B cell (primary cell): Measurements from ENCODE around the gene TSPAN18. TPM values are rescaled to one million over a fixed set of nuclear protein-coding genes. Genes with fewer than 3 reads are reported as not detected.

Experiments
- ATAC-seq: fragments of 200-7000 bp; cut with Tn5 transposase; one replicate; pipeline ENCODE4 v1.10.0; 2021; ENCODE audit warnings: low read depth, mild to moderate bottlenecking, moderate number of reproducible peaks, moderate library complexity
- CTCF ChIA-PET: fragments of 350-600 bp; sonication (Branson Sonifier 250); formaldehyde crosslinking; loops from one replicate; lab custom pipeline; 2021; ENCODE audit warnings: antibody characterized with exemption, inconsistent platforms; lab: Charles Lee
- POLR2A ChIA-PET: fragments of 350-600 bp; sonication (Branson Sonifier 250); formaldehyde crosslinking; loops from one replicate; lab custom pipeline; 2021; ENCODE audit warnings: antibody characterized with exemption; lab: Charles Lee
- DNase-seq: peaks from one replicate; pipeline ENCODE4 v3.0.0; 2013
- H2AFZ ChIP-seq: 2 replicates; pipeline ENCODE4 v1.6.1; 2012; ENCODE audit warnings: mild to moderate bottlenecking, low read depth, low read length; ENCODE audit not compliant: insufficient read depth, poor library complexity, severe bottlenecking
- H3K27ac ChIP-seq, 2 donors: 1 replicate in 1 of 2; 2 replicates in 1 of 2; pipeline ENCODE4 v1.5.1; 2012 to 2013; ENCODE audit warnings: low read length in 2 of 2, mild to moderate bottlenecking in 2 of 2, moderate library complexity in 1 of 2
- H3K27me3 ChIP-seq, 4 experiments: fragments of 200-600 bp in 1 of 4; sonication (generic) in 1 of 4; replicated peaks in 1 of 4; 1 replicate in 2 of 4; 2 replicates in 2 of 4; pipeline versions ENCODE4 v1.6.1 to v1.7.0; 2013 to 2016; ENCODE audit warnings: low read length in 3 of 4, mild to moderate bottlenecking in 2 of 4, mixed read lengths in 1 of 4, moderate library complexity in 1 of 4; ENCODE audit not compliant: insufficient read depth in 4 of 4, control insufficient read depth in 3 of 4; ENCODE audit errors: control extremely low read depth in 1 of 4
- H3K36me3 ChIP-seq, 2 experiments: replicated peaks in 1 of 2; 1 replicate in 1 of 2; 2 replicates in 1 of 2; pipeline versions ENCODE4 v1.6.1 to v1.7.1; 2013; ENCODE audit warnings: low read length in 1 of 2; ENCODE audit not compliant: insufficient read depth in 2 of 2, control insufficient read depth in 1 of 2; ENCODE audit errors: control extremely low read depth in 1 of 2, extremely low read depth in 1 of 2
- H3K4me1 ChIP-seq, 2 donors: fragments of 200-600 bp in 1 of 2; sonication (generic) in 1 of 2; 1 replicate in 1 of 2; 2 replicates in 1 of 2; pipeline versions ENCODE4 v1.5.1 to v1.6.1; 2013 to 2017; ENCODE audit warnings: low read length in 2 of 2; ENCODE audit not compliant: control insufficient read depth in 2 of 2, insufficient read depth in 2 of 2
- H3K4me2 ChIP-seq: replicated peaks from 2 replicates; pipeline ENCODE3; 2012; ENCODE audit warnings: mild to moderate bottlenecking, low read depth, low read length; ENCODE audit not compliant: poor library complexity, severe bottlenecking
- H3K4me3 ChIP-seq, 5 experiments: fragments of 200-600 bp in 1 of 5; sonication (generic) in 1 of 5; 1 replicate in 3 of 5; 2 replicates in 2 of 5; pipeline versions ENCODE4 v1.5.1 to v1.7.0; 2011 to 2016; ENCODE audit warnings: low read length in 4 of 5, mild to moderate bottlenecking in 4 of 5, low read depth in 2 of 5, control low read depth in 1 of 5, moderate library complexity in 1 of 5; ENCODE audit not compliant: insufficient read depth in 1 of 5; ENCODE audit errors: control extremely low read depth in 1 of 5, extremely low read depth in 1 of 5
- H3K79me2 ChIP-seq: fragments of 200-600 bp; sonication (generic); one replicate; pipeline ENCODE4 v1.6.0; 2016; ENCODE audit warnings: low read length; ENCODE audit not compliant: control insufficient read depth, insufficient read depth
- H3K9ac ChIP-seq: fragments of 200-600 bp; sonication (generic); 2 replicates; pipeline ENCODE4 v1.6.1; 2017; ENCODE audit warnings: mild to moderate bottlenecking, low read length, moderate library complexity
- H3K9me3 ChIP-seq, 3 donors: one replicate each; pipeline versions ENCODE4 v1.6.1 to v1.7.1; 2013; ENCODE audit warnings: low read length in 2 of 3; ENCODE audit not compliant: control insufficient read depth in 2 of 3, insufficient read depth in 1 of 3; ENCODE audit errors: control extremely low read depth in 1 of 3
- H4K20me1 ChIP-seq: 2 replicates; pipeline ENCODE4 v1.6.0; 2012; ENCODE audit warnings: mild to moderate bottlenecking, low read length; ENCODE audit not compliant: insufficient read depth, control insufficient read depth, poor library complexity, severe bottlenecking
- H3K27ac Mint-ChIP-seq: one replicate; pipeline ENCODE4 v1.8.0; 2021; ENCODE audit warnings: mixed read lengths
- H3K27me3 Mint-ChIP-seq: one replicate; pipeline ENCODE4 v1.8.0; 2021; ENCODE audit warnings: mixed read lengths
- H3K4me1 Mint-ChIP-seq: one replicate; pipeline ENCODE4 v1.8.0; 2021; ENCODE audit warnings: mixed read lengths
- H3K4me3 Mint-ChIP-seq: one replicate; pipeline ENCODE4 v1.8.0; 2021; ENCODE audit warnings: mixed read lengths
- H3K9me3 Mint-ChIP-seq: one replicate; pipeline ENCODE4 v1.8.0; 2022; ENCODE audit warnings: mixed read lengths; ENCODE audit not compliant: insufficient read depth
- CTCF ChIP-seq: fragments of 200-600 bp; IDR thresholded peaks from one replicate; pipeline ENCODE4 v1.8.0; 2022; ENCODE audit warnings: antibody characterized with exemption, mild to moderate bottlenecking
- EZH2 ChIP-seq: IDR thresholded peaks from 2 replicates; pipeline ENCODE4 v1.6.1; 2012; ENCODE audit warnings: borderline replicate concordance, low read depth, mild to moderate bottlenecking, moderate library complexity, low read length; ENCODE audit not compliant: insufficient read depth, poor library complexity, severe bottlenecking
- WGBS: methylation state at CpG from one replicate; pipeline ENCODE4 v1.1.5; 2013; ENCODE audit warnings: missing lambda C conversion rate; ENCODE audit not compliant: insufficient coverage; 5-methylcytosine and 5-hydroxymethylcytosine counted together
- intact Hi-C: fragments of 100-400 bp; cut with micrococcal nuclease; formaldehyde crosslinking; loops from one replicate; pipeline ENCODE4 v1.10.0; 2022
- polyA plus RNA-seq: library from polyadenylated mRNA; depleted of rRNA; stranded (reverse); fragments of >200 nt; gene quantifications from 2 replicates; pipeline ENCODE4 v1.2.3, GENCODE V29; 2012
- total RNA-seq, 2 donors: library from RNA; stranded (reverse); fragments of 120-200 nt in 1 of 2; gene quantifications; 1 replicate in 1 of 2; 2 replicates in 1 of 2; pipeline versions ENCODE4 v1.2.3 to v1.2.4, GENCODE V29; 2013 to 2022

TSPAN18 gene
- total and polyA plus RNA-seq, 2 donors (not counting 1 experiment from before 2014, with no cell fraction given), result 0.75 to 2.0 TPM

- Mint-ChIP-seq H3K27me3 (peaks cover 18% of the 10 kb centered on the region), H3K4me1 (no peaks in the 10 kb centered on the region), H3K4me3 (no peak overlapping the region), H3K9me3 (peaks cover 4% of the 10 kb centered on the region), H3K27ac (no peak overlapping the region)
- ChIA-PET POLR2A (no interaction called here), CTCF (no interaction called here)
- Histone ChIP-seq H3K4me2 (no peak overlapping the region), H3K9ac (no peak overlapping the region), H2AFZ (no peak overlapping the region), H3K36me3 (no peaks in the 10 kb centered on the region), H3K4me3 (no peak overlapping the region), H4K20me1 (no peaks in the 10 kb centered on the region), H3K9me3 (peaks cover 0 to 36% (median 6%) of the 10 kb centered on the region in 3 donors), H3K79me2 (no peaks in the 10 kb centered on the region), H3K27ac (no peak overlapping the region), H3K4me1 (no peaks in the 10 kb centered on the region), H3K27me3 (peaks cover 0 to 16% (median 0%) of the 10 kb centered on the region in 4 experiments)
- TF ChIP-seq CTCF (no peak), EZH2 (no peak)
- intact Hi-C loops, result no loop called here
- no peak for ATAC-seq
- no peak for DNase-seq
- WGBS, result 90% methylated on average over 9 of the region's 10 CpGs
Observed at GRCh38 chr11:44708009-44708408, 18.8 kb upstream of the TSPAN18 start.

DNA sequence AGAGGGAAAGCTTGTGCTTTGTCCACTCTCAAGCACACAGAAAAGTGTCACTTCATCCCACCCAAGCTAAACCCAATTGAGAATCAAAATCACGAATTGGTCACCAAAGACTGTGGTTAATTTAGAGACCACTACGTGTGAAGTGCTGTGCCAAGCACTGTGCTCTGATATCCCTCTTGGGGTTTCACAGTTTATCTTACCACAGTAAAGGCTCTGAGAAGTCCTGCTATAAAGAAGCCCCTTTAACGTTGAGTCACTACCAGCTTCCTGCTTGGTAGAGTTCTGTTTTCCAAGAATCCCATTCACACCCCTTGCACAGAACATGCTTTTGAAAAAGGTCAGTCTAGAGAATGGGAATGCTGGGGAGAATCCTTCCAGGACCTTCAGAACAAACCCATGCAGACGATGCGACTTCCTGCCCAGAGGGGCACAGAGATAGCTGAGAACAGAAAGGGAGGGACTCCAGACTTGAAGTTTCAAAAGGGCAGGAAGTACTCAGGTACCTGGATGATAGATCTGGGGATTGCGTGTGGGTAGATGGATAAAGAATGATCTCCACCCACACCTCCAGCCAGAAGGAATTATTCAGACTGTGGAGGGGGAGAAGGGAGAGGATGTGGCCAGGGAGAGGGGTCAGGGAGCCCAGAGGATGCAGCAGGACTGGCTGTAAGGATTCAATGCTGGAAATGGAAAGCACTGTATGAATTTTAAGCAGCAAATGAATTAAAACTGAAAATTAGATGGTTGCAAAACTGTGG lies 18.1 kb upstream of the TSPAN18 start:
- no peaks in the 10 kb centered on the region for H3K79me2 ChIP-seq
- H3K27ac Mint-ChIP-seq, result no peak overlapping the region
- TF ChIP-seq EZH2 (no peak), CTCF (no peak)
- CTCF ChIA-PET, result no interaction called here
- no peak overlapping the region for H3K9ac ChIP-seq
- H3K4me1 Mint-ChIP-seq, result no peaks in the 10 kb centered on the region
- WGBS, result 91% methylated on average over 4 of the region's 6 CpGs
- peaks cover 20% of the 10 kb centered on the region for H3K27me3 Mint-ChIP-seq
- no peak for ATAC-seq
- no peak for DNase-seq
- H3K9me3 Mint-ChIP-seq, result peaks cover 3% of the 10 kb centered on the region
- H3K36me3 ChIP-seq, result no peaks in the 10 kb centered on the region
- H2AFZ ChIP-seq, result no peak overlapping the region
- no peak overlapping the region for H3K4me3 ChIP-seq
- H3K4me2 ChIP-seq, result no peak overlapping the region
- intact Hi-C loops, result no loop called here
- H3K9me3 ChIP-seq, result peaks cover 0 to 30% (median 1%) of the 10 kb centered on the region in 3 donors
- H3K4me3 Mint-ChIP-seq, result no peak overlapping the region
- POLR2A ChIA-PET, result no interaction called here
- no peaks in the 10 kb centered on the region for H4K20me1 ChIP-seq
- no peaks in the 10 kb centered on the region for H3K4me1 ChIP-seq
- H3K27ac ChIP-seq, result no peak overlapping the region
- H3K27me3 ChIP-seq, result peaks cover 0 to 16% (median 0%) of the 10 kb centered on the region in 4 experiments
